Muscle layer of duodenum (tissue), 2 donors: ENCODE data around the gene CBL.

Experiments
- H3K27ac ChIP-seq: one replicate; pipeline ENCODE4 v1.7.0; 2013; ENCODE audit warnings: mild to moderate bottlenecking, low read length
- H3K27me3 ChIP-seq: one replicate; pipeline ENCODE4 v1.7.0; 2013; ENCODE audit warnings: low read depth, mild to moderate bottlenecking, control low read depth, low read length
- H3K36me3 ChIP-seq, 2 donors: one replicate each; pipeline ENCODE4 v1.7.0; 2013; ENCODE audit warnings: low read length in 2 of 2, control low read depth in 1 of 2, mild to moderate bottlenecking in 1 of 2; ENCODE audit not compliant: insufficient read depth in 2 of 2, control insufficient read depth in 1 of 2
- H3K4me1 ChIP-seq, 2 donors: one replicate each; pipeline ENCODE4 v1.7.0; 2013; ENCODE audit warnings: low read length in 2 of 2, mild to moderate bottlenecking in 2 of 2, control low read depth in 1 of 2, moderate library complexity in 1 of 2; ENCODE audit not compliant: insufficient read depth in 2 of 2, control insufficient read depth in 1 of 2
- H3K4me3 ChIP-seq, 2 donors: one replicate each; pipeline ENCODE4 v1.7.0; 2013; ENCODE audit warnings: low read length in 2 of 2, low read depth in 1 of 2, mild to moderate bottlenecking in 1 of 2
- H3K9me3 ChIP-seq, 2 donors: one replicate each; pipeline ENCODE4 v1.7.0; 2013; ENCODE audit warnings: low read length in 2 of 2, control low read depth in 1 of 2, mild to moderate bottlenecking in 1 of 2; ENCODE audit not compliant: control insufficient read depth in 1 of 2
- donor health status: healthy.

The CBL gene

GRCh38 chr11:119282495-119282894, 76.4 kb downstream of the CBL start:
- Histone ChIP-seq H3K4me1 (peaks cover 0 to 10% of the 10 kb centered on the region in 2 donors), H3K4me3 (no peak overlapping the region), H3K9me3 (no peaks in the 10 kb centered on the region), H3K27ac (no peak overlapping the region), H3K36me3 (peaks cover 27 to 53% of the 10 kb centered on the region in 2 donors), H3K27me3 (no peaks in the 10 kb centered on the region)

GRCh38 chr11:119284344-119285157, 78.4 kb downstream of the CBL start:
- H3K9me3 ChIP-seq: no peaks in the 10 kb centered on the region
- H3K36me3 ChIP-seq: peaks cover 13 to 49% of the 10 kb centered on the region in 2 donors
- H3K4me1 ChIP-seq: peaks cover 0 to 10% of the 10 kb centered on the region in 2 donors
- H3K4me3 ChIP-seq: no peak overlapping the region
- H3K27me3 ChIP-seq: no peaks in the 10 kb centered on the region
- H3K27ac ChIP-seq: no peak overlapping the region

GRCh38 chr11:119285431-119285830, 79.3 kb downstream of the CBL start:
- H3K36me3 ChIP-seq: peaks cover 13 to 43% of the 10 kb centered on the region in 2 donors
- H3K9me3 ChIP-seq: no peaks in the 10 kb centered on the region
- no peaks in the 10 kb centered on the region for H3K27me3 ChIP-seq
- no peak overlapping the region for H3K4me3 ChIP-seq
- H3K27ac ChIP-seq: no peak overlapping the region
- peaks cover 0 to 10% of the 10 kb centered on the region in 2 donors for H3K4me1 ChIP-seq

- peaks cover 0 to 10% of the 10 kb centered on the region in 2 donors for H3K4me1 ChIP-seq
- peaks cover 13 to 45% of the 10 kb centered on the region in 2 donors for H3K36me3 ChIP-seq
- no peak overlapping the region for H3K27ac ChIP-seq
- H3K4me3 ChIP-seq: no peak overlapping the region
- peaks cover 0 to 7% of the 10 kb centered on the region in 2 donors for H3K9me3 ChIP-seq
- no peaks in the 10 kb centered on the region for H3K27me3 ChIP-seq
These were observed 82.1 kb downstream of the CBL start for GRCh38 chr11:119288219-119288618.

- Histone ChIP-seq H3K27ac (no peak overlapping the region), H3K9me3 (peaks cover 0 to 7% of the 10 kb centered on the region in 2 donors), H3K4me3 (no peak overlapping the region), H3K4me1 (no peaks in the 10 kb centered on the region), H3K27me3 (no peaks in the 10 kb centered on the region), H3K36me3 (peaks cover 6 to 31% of the 10 kb centered on the region in 2 donors)
These were observed 84.9 kb downstream of the CBL start for GRCh38 chr11:119290894-119291497.

DNA sequence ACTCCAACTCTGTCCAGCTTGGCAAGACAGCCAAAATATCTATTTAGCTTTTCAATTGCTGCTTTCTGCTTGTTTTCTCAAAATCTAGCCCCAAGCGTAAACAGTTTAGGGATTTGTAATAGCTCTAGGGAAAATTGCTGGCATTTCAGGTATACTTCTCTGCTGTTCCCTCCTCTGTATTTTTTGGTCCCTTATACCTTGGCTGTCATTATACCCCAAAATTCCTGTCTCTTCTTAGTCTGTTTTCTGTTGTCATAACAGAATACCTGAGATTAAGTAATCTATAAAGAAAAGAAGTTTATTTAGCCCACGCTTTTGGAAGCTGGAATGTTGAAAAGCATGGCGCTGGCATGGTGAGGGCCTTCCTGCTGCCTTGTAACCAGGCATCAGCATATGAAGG, 87.3 kb downstream of the CBL start:
- H3K27ac ChIP-seq: no peak overlapping the region
- H3K9me3 ChIP-seq: peaks cover 0 to 7% of the 10 kb centered on the region in 2 donors
- H3K4me1 ChIP-seq: peaks cover 0 to 11% of the 10 kb centered on the region in 2 donors
- H3K36me3 ChIP-seq: peaks cover 19 to 29% of the 10 kb centered on the region in 2 donors
- H3K27me3 ChIP-seq: no peaks in the 10 kb centered on the region
- H3K4me3 ChIP-seq: no peak overlapping the region

DNA sequence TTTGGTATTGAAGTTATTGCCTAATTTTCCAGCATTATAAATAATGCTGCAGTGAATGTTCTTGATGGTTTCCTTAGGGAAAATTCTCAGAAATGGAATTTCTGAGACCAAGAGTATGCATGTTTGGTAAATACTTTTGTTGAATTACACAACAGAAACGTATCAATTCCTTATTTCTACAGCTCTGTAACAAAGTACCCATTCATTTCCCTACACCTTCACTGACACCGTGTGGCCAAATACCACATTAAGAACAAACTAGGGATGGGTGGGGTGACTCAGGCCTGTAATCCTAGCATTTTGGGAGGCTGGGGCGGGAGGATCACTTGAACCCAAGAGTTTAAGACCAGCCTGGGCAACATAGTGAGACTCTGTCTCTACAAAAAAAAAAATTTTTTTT, 89.0 kb downstream of the CBL start:
- peaks cover 34 to 39% of the 10 kb centered on the region in 2 donors for H3K36me3 ChIP-seq
- no peak overlapping the region for H3K4me3 ChIP-seq
- H3K27ac ChIP-seq: no peak overlapping the region
- no peaks in the 10 kb centered on the region for H3K27me3 ChIP-seq
- peaks cover 0 to 28% of the 10 kb centered on the region in 2 donors for H3K4me1 ChIP-seq
- peaks cover 0 to 7% of the 10 kb centered on the region in 2 donors for H3K9me3 ChIP-seq

DNA sequence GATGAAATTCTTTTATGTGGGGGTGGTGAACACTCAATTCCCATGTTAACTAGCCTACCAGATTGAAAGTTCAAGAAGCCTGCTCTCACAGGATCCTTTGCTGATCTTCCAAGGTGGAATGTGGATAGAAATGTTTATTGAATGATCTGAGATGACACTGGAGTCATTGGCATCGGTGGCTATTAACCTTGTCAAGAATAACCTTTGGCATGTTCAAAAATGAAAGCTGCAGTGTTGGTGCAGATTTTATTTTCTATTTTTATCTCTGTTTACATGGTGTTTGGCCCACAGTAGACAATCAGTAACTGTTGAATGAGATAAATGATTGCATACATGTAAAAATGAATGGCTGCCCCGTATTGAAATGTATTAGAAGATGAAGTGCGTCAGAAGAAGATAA, 91.8 kb downstream of the CBL start:
- peaks cover 46 to 59% of the 10 kb centered on the region in 2 donors for H3K36me3 ChIP-seq
- H3K27ac ChIP-seq: no peak overlapping the region
- peaks cover 0 to 37% of the 10 kb centered on the region in 2 donors for H3K4me1 ChIP-seq
- H3K27me3 ChIP-seq: no peaks in the 10 kb centered on the region
- no peaks in the 10 kb centered on the region for H3K9me3 ChIP-seq
- H3K4me3 ChIP-seq: no peak overlapping the region

DNA sequence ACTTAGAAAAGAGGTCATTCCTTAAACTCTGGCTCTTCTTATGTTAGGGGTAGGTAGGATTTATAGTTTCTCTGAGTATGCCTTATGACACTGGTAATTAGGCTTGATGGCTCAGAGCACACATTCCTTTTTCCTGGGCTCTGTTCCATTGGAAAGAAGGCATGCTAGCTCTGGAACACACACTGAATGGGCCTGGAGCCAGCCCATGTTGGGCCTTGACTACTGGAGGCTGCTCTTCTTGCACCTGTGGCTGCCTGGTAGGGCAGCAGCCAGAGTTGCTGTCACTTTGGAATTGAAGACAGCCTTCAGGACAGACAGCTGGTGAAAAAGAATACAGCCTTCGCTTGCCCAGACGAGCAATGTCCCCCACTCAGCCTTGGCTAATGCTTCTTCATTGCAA, 92.6 kb downstream of the CBL start:
- H3K9me3 ChIP-seq: no peaks in the 10 kb centered on the region
- H3K4me1 ChIP-seq: peaks cover 0 to 37% of the 10 kb centered on the region in 2 donors
- H3K4me3 ChIP-seq: no peak overlapping the region
- H3K36me3 ChIP-seq: peaks cover 53 to 67% of the 10 kb centered on the region in 2 donors
- peak overlapping the region; percentile 35 for H3K27ac ChIP-seq
- no peaks in the 10 kb centered on the region for H3K27me3 ChIP-seq

DNA sequence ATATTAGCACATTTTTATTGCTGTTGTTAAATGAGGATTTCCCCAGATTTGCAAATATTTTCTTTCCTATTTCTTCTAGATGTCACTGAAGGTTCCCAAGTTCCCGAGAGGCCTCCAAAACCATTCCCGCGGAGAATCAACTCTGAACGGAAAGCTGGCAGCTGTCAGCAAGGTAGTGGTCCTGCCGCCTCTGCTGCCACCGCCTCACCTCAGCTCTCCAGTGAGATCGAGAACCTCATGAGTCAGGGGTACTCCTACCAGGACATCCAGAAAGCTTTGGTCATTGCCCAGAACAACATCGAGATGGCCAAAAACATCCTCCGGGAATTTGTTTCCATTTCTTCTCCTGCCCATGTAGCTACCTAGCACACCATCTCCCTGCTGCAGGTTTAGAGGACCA, 93.3 kb downstream of the CBL start:
- no peak overlapping the region for H3K4me3 ChIP-seq
- no peaks in the 10 kb centered on the region for H3K9me3 ChIP-seq
- H3K4me1 ChIP-seq: peaks cover 0 to 37% of the 10 kb centered on the region in 2 donors
- no peak overlapping the region for H3K27ac ChIP-seq
- H3K36me3 ChIP-seq: peaks cover 57 to 73% of the 10 kb centered on the region in 2 donors
- H3K27me3 ChIP-seq: no peaks in the 10 kb centered on the region

GRCh38 chr11:119300198-119300964, 94.2 kb downstream of the CBL start:
- H3K36me3 ChIP-seq: peaks cover 62 to 73% of the 10 kb centered on the region in 2 donors
- no peak overlapping the region for H3K4me3 ChIP-seq
- H3K27me3 ChIP-seq: no peaks in the 10 kb centered on the region
- H3K4me1 ChIP-seq: peaks cover 0 to 37% of the 10 kb centered on the region in 2 donors
- H3K9me3 ChIP-seq: no peaks in the 10 kb centered on the region
- H3K27ac ChIP-seq: peak overlapping the region; percentile 3
